Renal cortical epithelial cell (primary cell): ENCODE results near the gene KRTAP27-1. TPM values are rescaled to one million over a fixed set of nuclear protein-coding genes. Genes with fewer than 3 reads are reported as not detected.

Experiments
- DNase-seq: peaks from one replicate; pipeline ENCODE4 v3.0.0-alpha.2; 2011; ENCODE audit warnings: low read depth
- total RNA-seq: library from RNA; depleted of rRNA; stranded (reverse); fragments of >200 nt; gene quantifications from 2 replicates; pipeline ENCODE4 v1.2.3, GENCODE V29; 2014

KRTAP27-1 gene
- total RNA-seq, 1 donor from 2014 or later: not detected

- DNase-seq: no peak
Measured at GRCh38 chr21:30289215-30289614, 48.3 kb downstream of the KRTAP27-1 start, which contains the start of gene KRTAP25-1. KRTAP25-1 (minus strand) TSS chr21:30289514; CDS start chr21:30289490, 24 bp downstream.

Other genes with a start within 250 kb of the KRTAP27-1 start
- not detected in 2 replicates for gene CLDN17, start 170.9 kb downstream of the KRTAP27-1 start, total RNA-seq
- gene CLDN8, start 121.6 kb downstream of the KRTAP27-1 start, total RNA-seq: 0.35 TPM in 1 of 2 replicates, not detected in the other
- gene KRTAP24-1, start 54.7 kb downstream of the KRTAP27-1 start, total RNA-seq: not detected in 2 replicates
- not detected in 2 replicates for gene KRTAP25-1, start 48.2 kb downstream of the KRTAP27-1 start, total RNA-seq
- gene KRTAP26-1, start 17.4 kb downstream of the KRTAP27-1 start, total RNA-seq: not detected in 2 replicates
- not detected in 2 replicates for gene KRTAP23-1, start 10.9 kb upstream of the KRTAP27-1 start, total RNA-seq
- gene KRTAP13-2, start 34.6 kb upstream of the KRTAP27-1 start, total RNA-seq: not detected in 2 replicates
- gene KRTAP13-1, start 58.3 kb upstream of the KRTAP27-1 start, total RNA-seq: not detected in 2 replicates
- not detected in 2 replicates for gene KRTAP13-3, start 88.2 kb upstream of the KRTAP27-1 start, total RNA-seq
- not detected in 2 replicates for gene KRTAP13-4, start 92.5 kb upstream of the KRTAP27-1 start, total RNA-seq
- not detected in 2 replicates for gene KRTAP15-1, start 102.6 kb upstream of the KRTAP27-1 start, total RNA-seq
- not detected in 2 replicates for gene KRTAP19-1, start 142.7 kb upstream of the KRTAP27-1 start, total RNA-seq
- not detected in 2 replicates for gene KRTAP19-2, start 149.7 kb upstream of the KRTAP27-1 start, total RNA-seq
- not detected in 2 replicates for gene KRTAP19-3, start 154.3 kb upstream of the KRTAP27-1 start, total RNA-seq
- gene KRTAP19-4, start 159.5 kb upstream of the KRTAP27-1 start, total RNA-seq: not detected in 2 replicates
- gene KRTAP19-5, start 164.4 kb upstream of the KRTAP27-1 start, total RNA-seq: not detected in 2 replicates
- not detected in 2 replicates for gene KRTAP19-6, start 204.2 kb upstream of the KRTAP27-1 start, total RNA-seq
- not detected in 2 replicates for gene KRTAP19-7, start 223.6 kb upstream of the KRTAP27-1 start, total RNA-seq